ENCODE data around the gene ACTN4. TPM values are rescaled to one million over a fixed set of nuclear protein-coding genes. Genes with fewer than 3 reads are reported as not detected.

The ACTN4 gene
- total RNA-seq, 1 experiment from 2014 or later, result 3,297 TPM

- 0 out of 2 replicates have a peak overlapping the region, but pooled peaks have one; percentile 0 for H3K27ac ChIP-seq (ENCODE audit: low read length)
- TF ChIP-seq SIN3A (IDR thresholded peaks at IDR 0.05; ENCODE audit: borderline replicate concordance, insufficient read depth, low read depth, low read length), result no peak
- TF ChIP-seq CTCF (IDR thresholded peaks at IDR 0.05), result no peak
- TF ChIP-seq POLR2AphosphoS5 (IDR thresholded peaks at IDR 0.05; ENCODE audit: low read depth, low read length), result no peak
- TF ChIP-seq TCF7L2 (IDR thresholded peaks at IDR 0.05; ENCODE audit: low read depth, low read length), result no peak
- TF ChIP-seq REST (IDR thresholded peaks at IDR 0.05; ENCODE audit: insufficient read depth in 1 of 2, low read depth in 2 of 2, low read length in 1 of 2), result no peak
- no peak for DNase-seq (ENCODE audit: low read depth, low spot score)
- intact Hi-C loops (cut with micrococcal nuclease; ENCODE audit: unreplicated experiment), result no loop called here
- H3K27me3 ChIP-seq (ENCODE audit: control insufficient read depth, insufficient read depth, low read length), result no peaks in the 10 kb centered on the region
- no peaks in the 10 kb centered on the region for H3K36me3 ChIP-seq (ENCODE audit: control insufficient read depth, insufficient read depth, low read length)
- in situ Hi-C loops (cut with HindIII; ENCODE audit: low pct_unique_long_range_greater_than_20kb, low sequenced_read_pairs), result no loop called here
- no peak for ATAC-seq
- no peaks in the 10 kb centered on the region for H3K9me3 ChIP-seq (ENCODE audit: control insufficient read depth, insufficient read depth, low read depth, low read length)
- POLR2A ChIA-PET, result interaction anchor here (0.6 to 1.2 kb wide), 5 partner anchors 109 to 210 kb away, joined by 3 to 6 read pairs (median 4); no protein-coding TSS in a partner anchor
- peaks cover 5% of the 10 kb centered on the region for H3K4me1 ChIP-seq (ENCODE audit: control insufficient read depth, insufficient read depth, low read length)
- H3K4me3 ChIP-seq (ENCODE audit: low read depth in 2 of 2, low read length in 2 of 2), result no peak overlapping the region
- no TSS peak for BruUV-seq (replicated peaks)
- CTCF ChIA-PET, result no interaction called here
Measured at GRCh38 chr19:38740257-38740592, 92.8 kb downstream of the ACTN4 start.

- no peak for DNase-seq (ENCODE audit: low read depth, low spot score)
- in situ Hi-C loops (cut with HindIII; ENCODE audit: low pct_unique_long_range_greater_than_20kb, low sequenced_read_pairs) (no loop called here), intact Hi-C loops (cut with micrococcal nuclease; ENCODE audit: unreplicated experiment) (no loop called here)
- ChIA-PET POLR2A (interaction anchor here (0.6 to 1.2 kb wide), 2 partner anchors 108 to 211 kb away, joined by 3 to 4 read pairs; no protein-coding TSS in a partner anchor), CTCF (interaction anchor here (0.7 to 1.0 kb wide), 2 partner anchors 101 to 201 kb away, joined by 5 to 6 read pairs; no protein-coding TSS in a partner anchor)
- no peak overlapping the region for H3K27ac ChIP-seq (ENCODE audit: low read length)
- no TSS peak for BruUV-seq (replicated peaks)
- ATAC-seq, result no peak
- H3K27me3 ChIP-seq (ENCODE audit: control insufficient read depth, insufficient read depth, low read length), result no peaks in the 10 kb centered on the region
- H3K9me3 ChIP-seq (ENCODE audit: control insufficient read depth, insufficient read depth, low read depth, low read length), result no peaks in the 10 kb centered on the region
- 0 out of 2 replicates have a peak, but pooled peaks cover 4% of the 10 kb centered on the region for H3K4me1 ChIP-seq (ENCODE audit: control insufficient read depth, insufficient read depth, low read length)
- no peaks in the 10 kb centered on the region for H3K36me3 ChIP-seq (ENCODE audit: control insufficient read depth, insufficient read depth, low read length)
- H3K4me3 ChIP-seq (ENCODE audit: low read depth in 2 of 2, low read length in 2 of 2), result no peak overlapping the region
- TF ChIP-seq REST (IDR thresholded peaks at IDR 0.05; ENCODE audit: insufficient read depth in 1 of 2, low read depth in 2 of 2, low read length in 1 of 2) (no peak), TCF7L2 (IDR thresholded peaks at IDR 0.05; ENCODE audit: low read depth, low read length) (no peak), POLR2AphosphoS5 (IDR thresholded peaks at IDR 0.05; ENCODE audit: low read depth, low read length) (no peak), CTCF (IDR thresholded peaks at IDR 0.05) (no peak), SIN3A (IDR thresholded peaks at IDR 0.05; ENCODE audit: borderline replicate concordance, insufficient read depth, low read depth, low read length) (no peak)
Measured at GRCh38 chr19:38740932-38741331, 93.5 kb downstream of the ACTN4 start.

All from Panc1 (cell line).